Fibroblast of villous mesenchyme (primary cell): ENCODE data around the gene PTPRN2. TPM values are rescaled to one million over a fixed set of nuclear protein-coding genes. Genes with fewer than 3 reads are reported as not detected.

ENCODE experiments used
- DNase-seq: peaks from one replicate; pipeline ENCODE4 v3.0.0-alpha.2; 2010; ENCODE audit warnings: low read depth
- H3K4me3 ChIP-seq: 2 replicates; pipeline ENCODE4 v1.5.1; 2011; ENCODE audit warnings: low read depth, mild to moderate bottlenecking, low read length
- CTCF ChIP-seq: IDR thresholded peaks from 2 replicates; pipeline ENCODE4 v1.5.1; 2012; ENCODE audit warnings: low read depth, mild to moderate bottlenecking, low read length; ENCODE audit not compliant: insufficient read depth
- total RNA-seq: library from RNA; depleted of rRNA; stranded (reverse); fragments of >200 nt; gene quantifications from 2 replicates; pipeline ENCODE4 v1.2.3, GENCODE V29; 2012

Gene PTPRN2
- total RNA-seq, 1 donor = not detected

GRCh38 chr7:157834501-157835163 is 753.0 kb downstream of the PTPRN2 start:
- no peak for DNase-seq
- H3K4me3 ChIP-seq = no peak overlapping the region
- TF ChIP-seq CTCF = no peak

- no peak for DNase-seq
- H3K4me3 ChIP-seq = no peak overlapping the region
- TF ChIP-seq CTCF = no peak
Observed at GRCh38 chr7:157832866-157833607, 754.6 kb downstream of the PTPRN2 start.

GRCh38 chr7:157832421-157832820 is 755.2 kb downstream of the PTPRN2 start:
- TF ChIP-seq CTCF = no peak
- no peak overlapping the region for H3K4me3 ChIP-seq
- DNase-seq = no peak

GRCh38 chr7:157832006-157832405 is 755.6 kb downstream of the PTPRN2 start:
- DNase-seq = no peak
- H3K4me3 ChIP-seq = no peak overlapping the region

GRCh38 chr7:157831143-157831905 is 756.3 kb downstream of the PTPRN2 start:
- no peak for TF ChIP-seq CTCF
- no peak for DNase-seq
- no peak overlapping the region for H3K4me3 ChIP-seq

More at GRCh38 chr7:157832006-157832405, 755.6 kb downstream of the PTPRN2 start:
- no peak for TF ChIP-seq CTCF

GRCh38 chr7:157830331-157830730 is 757.3 kb downstream of the PTPRN2 start:
- no peak for DNase-seq
- H3K4me3 ChIP-seq = no peak overlapping the region
- TF ChIP-seq CTCF = no peak
